Fibroblast of pulmonary artery (primary cell): ENCODE measurements around the gene GLRX3.
A peak's percentile ranks its signal among the peaks of the same experiment; 100 is the strongest.

Experiments
- DNase-seq: peaks from one replicate; pipeline ENCODE4 v3.0.0-alpha.2; 2010; ENCODE audit warnings: low read depth
- H3K4me3 ChIP-seq: replicated peaks from 2 replicates; pipeline ENCODE4 v1.5.1; 2011; ENCODE audit warnings: low read depth, mild to moderate bottlenecking, control low read depth, low read length, moderate library complexity
- CTCF ChIP-seq: IDR thresholded peaks from 2 replicates; pipeline ENCODE4 v1.5.1; 2011; ENCODE audit warnings: mild to moderate bottlenecking, control low read depth, low read length, inconsistent platforms; ENCODE audit errors: missing control alignments

Gene GLRX3

GRCh38 chr10:130127364-130128061, 8.7 kb upstream of the GLRX3 start:
- no peak overlapping the region for H3K4me3 ChIP-seq
- peak; percentile 95 for TF ChIP-seq CTCF
- DNase-seq: peak; percentile 75

- TF ChIP-seq CTCF: no peak
- no peak overlapping the region for H3K4me3 ChIP-seq
- no peak for DNase-seq
Measured at GRCh38 chr10:130128062-130128781, 8.0 kb upstream of the GLRX3 start.

GRCh38 chr10:130128922-130129321, 7.3 kb upstream of the GLRX3 start:
- no peak for TF ChIP-seq CTCF
- no peak overlapping the region for H3K4me3 ChIP-seq
- DNase-seq: no peak

GRCh38 chr10:130135676-130136225, 440 bp upstream of the GLRX3 start:
- no peak for DNase-seq
- peak overlapping the region; percentile 73 for H3K4me3 ChIP-seq

GRCh38 chr10:130137090-130137448, 878 bp downstream of the GLRX3 start:
- peak overlapping the region; percentile 73 for H3K4me3 ChIP-seq
- peak; percentile 45 for DNase-seq
- TF ChIP-seq CTCF: no peak

More at GRCh38 chr10:130135676-130136225, 440 bp upstream of the GLRX3 start:
- no peak for TF ChIP-seq CTCF

- H3K4me3 ChIP-seq: peak overlapping the region; percentile 73
- no peak for DNase-seq
- TF ChIP-seq CTCF: no peak
Measured at GRCh38 chr10:130137659-130138478, 1.7 kb downstream of the GLRX3 start.
